GM23338 (cell line): ENCODE measurements around the gene SYNPO. TPM values are rescaled to one million over a fixed set of nuclear protein-coding genes. Genes with fewer than 3 reads are reported as not detected.

Source experiments
- ATAC-seq: fragments of 200-7000 bp; cut with Tn5 transposase; 3 replicates; pipeline ENCODE4 v1.9.1; 2020
- DNase-seq: peaks from one replicate; pipeline ENCODE4 v3.0.0-alpha.2; 2015; ENCODE audit warnings: low spot score
- H2AFZ ChIP-seq: fragments of 200-600 bp; sonication (generic); 2 replicates; pipeline ENCODE4 v1.8.0; 2016; ENCODE audit warnings: antibody characterized with exemption, mild to moderate bottlenecking, moderate library complexity
- H3F3A ChIP-seq: fragments of 200-600 bp; sonication (generic); replicated peaks from 2 replicates; pipeline ENCODE4 v1.8.0; 2017; ENCODE audit warnings: antibody characterized with exemption, mixed run types, low read depth
- H3K27ac ChIP-seq: fragments of 200-600 bp; sonication (generic); 2 replicates; pipeline ENCODE4 v1.6.1; 2016; ENCODE audit warnings: low read depth
- H3K27me3 ChIP-seq: fragments of 200-600 bp; sonication (generic); 2 replicates; pipeline ENCODE4 v1.8.0; 2016; ENCODE audit warnings: mild to moderate bottlenecking, mixed run types, moderate library complexity; ENCODE audit not compliant: insufficient read depth
- H3K36me3 ChIP-seq: fragments of 200-600 bp; sonication (generic); 2 replicates; pipeline ENCODE4 v1.8.0; 2016; ENCODE audit warnings: mild to moderate bottlenecking; ENCODE audit not compliant: insufficient read depth
- H3K4me1 ChIP-seq: fragments of 200-600 bp; sonication (generic); 2 replicates; pipeline ENCODE4 v1.8.0; 2016; ENCODE audit warnings: mild to moderate bottlenecking, moderate library complexity; ENCODE audit not compliant: insufficient read depth
- H3K4me2 ChIP-seq: fragments of 200-600 bp; sonication (generic); 2 replicates; pipeline ENCODE4 v1.7.1; 2017; ENCODE audit warnings: mixed run types
- H3K4me3 ChIP-seq: fragments of 200-600 bp; sonication (generic); 2 replicates; pipeline ENCODE4 v1.6.1; 2016; ENCODE audit warnings: mixed run types
- H3K79me2 ChIP-seq: fragments of 200-600 bp; sonication (generic); replicated peaks from 2 replicates; pipeline ENCODE4 v1.8.0; 2017; ENCODE audit warnings: mild to moderate bottlenecking; ENCODE audit not compliant: insufficient read depth
- H3K9me2 ChIP-seq: fragments of 200-600 bp; sonication (generic); 2 replicates; pipeline ENCODE4 v1.8.0; 2017; ENCODE audit not compliant: insufficient read depth
- H4K20me1 ChIP-seq: fragments of 200-600 bp; sonication (generic); replicated peaks from 2 replicates; pipeline ENCODE4 v1.8.0; 2017; ENCODE audit warnings: mild to moderate bottlenecking; ENCODE audit not compliant: insufficient read depth
- H3K27ac Mint-ChIP-seq: 2 replicates; pipeline ENCODE4 v1.8.0; 2020; ENCODE audit warnings: inconsistent platforms, mild to moderate bottlenecking, moderate library complexity, mixed read lengths
- H3K27me3 Mint-ChIP-seq: 3 replicates; pipeline ENCODE4 v1.8.0; 2022; ENCODE audit warnings: low read depth, mild to moderate bottlenecking, moderate library complexity, mixed read lengths, inconsistent platforms; ENCODE audit not compliant: insufficient read depth, poor library complexity
- H3K36me3 Mint-ChIP-seq: 3 replicates; pipeline ENCODE4 v1.8.0; 2021; ENCODE audit warnings: low read depth, mild to moderate bottlenecking, inconsistent platforms, moderate library complexity, mixed read lengths
- H3K4me1 Mint-ChIP-seq: 3 replicates; pipeline ENCODE4 v1.8.0; 2020; ENCODE audit warnings: mild to moderate bottlenecking, inconsistent platforms, mixed read lengths
- H3K4me3 Mint-ChIP-seq: 3 replicates; pipeline ENCODE4 v1.8.0; 2021; ENCODE audit warnings: moderate library complexity, mild to moderate bottlenecking, inconsistent platforms, mixed read lengths
- H3K9me3 Mint-ChIP-seq: 3 replicates; pipeline ENCODE4 v1.8.0; 2020; ENCODE audit warnings: moderate library complexity, mild to moderate bottlenecking, inconsistent platforms, mixed read lengths
- CTCF ChIP-seq, 2 experiments: fragments of 200-600 bp in 1 of 2; sonication (generic) in 1 of 2; conservative IDR thresholded peaks; 2 replicates each; pipeline versions ENCODE4 v1.5.1 to v1.6.1; 2016 to 2017; ENCODE audit warnings: antibody characterized with exemption in 2 of 2, low read depth in 2 of 2, mild to moderate bottlenecking in 2 of 2, moderate library complexity in 1 of 2
- POLR2AphosphoS5 ChIP-seq: IDR thresholded peaks from 2 replicates; pipeline ENCODE4 v1.6.1; 2016; ENCODE audit warnings: antibody characterized with exemption, low read depth
- STAT1 ChIP-seq: IDR thresholded peaks from one replicate; pipeline ENCODE4 v1.6.1; 2016; ENCODE audit warnings: antibody characterized with exemption; ENCODE audit not compliant: unreplicated experiment
- polyA plus RNA-seq: library from polyadenylated mRNA; unstranded; fragments of >200 nt; fragmentation: Nextera tagmentation; extraction: Ambion mirVana; gene quantifications from 2 replicates; pipeline ENCODE4 v1.2.1, GENCODE V29; 2016
- total RNA-seq: library from RNA; depleted of rRNA; stranded (reverse); fragments of >200 nt; shearing (Covaris generic); gene quantifications from 2 replicates; pipeline ENCODE4 v1.2.3, GENCODE V29; 2014
- TF ChIP-seq, protein P1 (sequence below): fragments of 250-450 bp; sonication (Bioruptor Pico); IDR thresholded peaks from 2 replicates; pipeline ENCODE4 v1.5.0; 2020; ENCODE audit warnings: mild to moderate bottlenecking, moderate library complexity
- TF ChIP-seq, protein P2 (sequence below): IDR thresholded peaks from one replicate; pipeline ENCODE4 v1.6.1; 2018; ENCODE audit warnings: antibody characterized with exemption; ENCODE audit not compliant: unreplicated experiment

SYNPO gene
- total and polyA plus RNA-seq, 2 experiments from 2014 or later: 0.16 to 1.3 TPM

GRCh38 chr5:150676578-150676977, 36.1 kb downstream of the SYNPO start (continued):
- TF ChIP-seq, protein P1, sequence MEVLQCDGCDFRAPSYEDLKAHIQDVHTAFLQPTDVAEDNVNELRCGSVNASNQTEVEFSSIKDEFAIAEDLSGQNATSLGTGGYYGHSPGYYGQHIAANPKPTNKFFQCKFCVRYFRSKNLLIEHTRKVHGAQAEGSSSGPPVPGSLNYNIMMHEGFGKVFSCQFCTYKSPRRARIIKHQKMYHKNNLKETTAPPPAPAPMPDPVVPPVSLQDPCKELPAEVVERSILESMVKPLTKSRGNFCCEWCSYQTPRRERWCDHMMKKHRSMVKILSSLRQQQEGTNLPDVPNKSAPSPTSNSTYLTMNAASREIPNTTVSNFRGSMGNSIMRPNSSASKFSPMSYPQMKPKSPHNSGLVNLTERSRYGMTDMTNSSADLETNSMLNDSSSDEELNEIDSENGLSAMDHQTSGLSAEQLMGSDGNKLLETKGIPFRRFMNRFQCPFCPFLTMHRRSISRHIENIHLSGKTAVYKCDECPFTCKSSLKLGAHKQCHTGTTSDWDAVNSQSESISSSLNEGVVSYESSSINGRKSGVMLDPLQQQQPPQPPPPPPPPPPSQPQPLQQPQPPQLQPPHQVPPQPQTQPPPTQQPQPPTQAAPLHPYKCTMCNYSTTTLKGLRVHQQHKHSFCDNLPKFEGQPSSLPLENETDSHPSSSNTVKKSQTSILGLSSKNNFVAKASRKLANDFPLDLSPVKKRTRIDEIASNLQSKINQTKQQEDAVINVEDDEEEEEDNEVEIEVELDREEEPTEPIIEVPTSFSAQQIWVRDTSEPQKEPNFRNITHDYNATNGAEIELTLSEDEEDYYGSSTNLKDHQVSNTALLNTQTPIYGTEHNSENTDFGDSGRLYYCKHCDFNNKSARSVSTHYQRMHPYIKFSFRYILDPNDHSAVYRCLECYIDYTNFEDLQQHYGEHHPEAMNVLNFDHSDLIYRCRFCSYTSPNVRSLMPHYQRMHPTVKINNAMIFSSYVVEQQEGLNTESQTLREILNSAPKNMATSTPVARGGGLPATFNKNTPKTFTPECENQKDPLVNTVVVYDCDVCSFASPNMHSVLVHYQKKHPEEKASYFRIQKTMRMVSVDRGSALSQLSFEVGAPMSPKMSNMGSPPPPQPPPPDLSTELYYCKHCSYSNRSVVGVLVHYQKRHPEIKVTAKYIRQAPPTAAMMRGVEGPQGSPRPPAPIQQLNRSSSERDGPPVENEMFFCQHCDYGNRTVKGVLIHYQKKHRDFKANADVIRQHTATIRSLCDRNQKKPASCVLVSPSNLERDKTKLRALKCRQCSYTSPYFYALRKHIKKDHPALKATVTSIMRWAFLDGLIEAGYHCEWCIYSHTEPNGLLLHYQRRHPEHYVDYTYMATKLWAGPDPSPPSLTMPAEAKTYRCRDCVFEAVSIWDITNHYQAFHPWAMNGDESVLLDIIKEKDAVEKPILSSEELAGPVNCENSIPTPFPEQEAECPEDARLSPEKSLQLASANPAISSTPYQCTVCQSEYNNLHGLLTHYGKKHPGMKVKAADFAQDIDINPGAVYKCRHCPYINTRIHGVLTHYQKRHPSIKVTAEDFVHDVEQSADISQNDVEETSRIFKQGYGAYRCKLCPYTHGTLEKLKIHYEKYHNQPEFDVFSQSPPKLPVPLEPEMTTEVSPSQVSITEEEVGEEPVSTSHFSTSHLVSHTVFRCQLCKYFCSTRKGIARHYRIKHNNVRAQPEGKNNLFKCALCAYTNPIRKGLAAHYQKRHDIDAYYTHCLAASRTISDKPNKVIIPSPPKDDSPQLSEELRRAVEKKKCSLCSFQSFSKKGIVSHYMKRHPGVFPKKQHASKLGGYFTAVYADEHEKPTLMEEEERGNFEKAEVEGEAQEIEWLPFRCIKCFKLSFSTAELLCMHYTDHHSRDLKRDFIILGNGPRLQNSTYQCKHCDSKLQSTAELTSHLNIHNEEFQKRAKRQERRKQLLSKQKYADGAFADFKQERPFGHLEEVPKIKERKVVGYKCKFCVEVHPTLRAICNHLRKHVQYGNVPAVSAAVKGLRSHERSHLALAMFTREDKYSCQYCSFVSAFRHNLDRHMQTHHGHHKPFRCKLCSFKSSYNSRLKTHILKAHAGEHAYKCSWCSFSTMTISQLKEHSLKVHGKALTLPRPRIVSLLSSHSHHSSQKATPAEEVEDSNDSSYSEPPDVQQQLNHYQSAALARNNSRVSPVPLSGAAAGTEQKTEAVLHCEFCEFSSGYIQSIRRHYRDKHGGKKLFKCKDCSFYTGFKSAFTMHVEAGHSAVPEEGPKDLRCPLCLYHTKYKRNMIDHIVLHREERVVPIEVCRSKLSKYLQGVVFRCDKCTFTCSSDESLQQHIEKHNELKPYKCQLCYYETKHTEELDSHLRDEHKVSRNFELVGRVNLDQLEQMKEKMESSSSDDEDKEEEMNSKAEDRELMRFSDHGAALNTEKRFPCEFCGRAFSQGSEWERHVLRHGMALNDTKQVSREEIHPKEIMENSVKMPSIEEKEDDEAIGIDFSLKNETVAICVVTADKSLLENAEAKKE (CRISPR knock-in tag): no peak
- no peak for TF ChIP-seq STAT1
- no peak for TF ChIP-seq POLR2AphosphoS5
- TF ChIP-seq, protein P2, sequence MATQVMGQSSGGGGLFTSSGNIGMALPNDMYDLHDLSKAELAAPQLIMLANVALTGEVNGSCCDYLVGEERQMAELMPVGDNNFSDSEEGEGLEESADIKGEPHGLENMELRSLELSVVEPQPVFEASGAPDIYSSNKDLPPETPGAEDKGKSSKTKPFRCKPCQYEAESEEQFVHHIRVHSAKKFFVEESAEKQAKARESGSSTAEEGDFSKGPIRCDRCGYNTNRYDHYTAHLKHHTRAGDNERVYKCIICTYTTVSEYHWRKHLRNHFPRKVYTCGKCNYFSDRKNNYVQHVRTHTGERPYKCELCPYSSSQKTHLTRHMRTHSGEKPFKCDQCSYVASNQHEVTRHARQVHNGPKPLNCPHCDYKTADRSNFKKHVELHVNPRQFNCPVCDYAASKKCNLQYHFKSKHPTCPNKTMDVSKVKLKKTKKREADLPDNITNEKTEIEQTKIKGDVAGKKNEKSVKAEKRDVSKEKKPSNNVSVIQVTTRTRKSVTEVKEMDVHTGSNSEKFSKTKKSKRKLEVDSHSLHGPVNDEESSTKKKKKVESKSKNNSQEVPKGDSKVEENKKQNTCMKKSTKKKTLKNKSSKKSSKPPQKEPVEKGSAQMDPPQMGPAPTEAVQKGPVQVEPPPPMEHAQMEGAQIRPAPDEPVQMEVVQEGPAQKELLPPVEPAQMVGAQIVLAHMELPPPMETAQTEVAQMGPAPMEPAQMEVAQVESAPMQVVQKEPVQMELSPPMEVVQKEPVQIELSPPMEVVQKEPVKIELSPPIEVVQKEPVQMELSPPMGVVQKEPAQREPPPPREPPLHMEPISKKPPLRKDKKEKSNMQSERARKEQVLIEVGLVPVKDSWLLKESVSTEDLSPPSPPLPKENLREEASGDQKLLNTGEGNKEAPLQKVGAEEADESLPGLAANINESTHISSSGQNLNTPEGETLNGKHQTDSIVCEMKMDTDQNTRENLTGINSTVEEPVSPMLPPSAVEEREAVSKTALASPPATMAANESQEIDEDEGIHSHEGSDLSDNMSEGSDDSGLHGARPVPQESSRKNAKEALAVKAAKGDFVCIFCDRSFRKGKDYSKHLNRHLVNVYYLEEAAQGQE: no peak

GRCh38 chr5:150689120-150689519, 48.7 kb downstream of the SYNPO start:
- no peaks in the 10 kb centered on the region for H3K9me3 Mint-ChIP-seq
- no peaks in the 10 kb centered on the region for H3K9me2 ChIP-seq
- H4K20me1 ChIP-seq: no peaks in the 10 kb centered on the region
- H3K27ac Mint-ChIP-seq: no peak overlapping the region
- H3K4me3 ChIP-seq: no peak overlapping the region
- no peaks in the 10 kb centered on the region for H3K27me3 Mint-ChIP-seq
- H3K4me1 ChIP-seq: no peaks in the 10 kb centered on the region
- peaks cover 36% of the 10 kb centered on the region for H3K36me3 Mint-ChIP-seq
- H3K27me3 ChIP-seq: no peaks in the 10 kb centered on the region
- ATAC-seq (no peak), DNase-seq (no peak)
- H3K36me3 ChIP-seq: peaks cover 27% of the 10 kb centered on the region
- H3K4me3 Mint-ChIP-seq: no peak overlapping the region
- no peaks in the 10 kb centered on the region for H3K79me2 ChIP-seq
- TF ChIP-seq CTCF (conservative IDR thresholded peaks at IDR 0.05; ENCODE audit: low read depth in 2 of 2) (no peak), STAT1 (no peak)
- H3K4me2 ChIP-seq: no peak overlapping the region
- H2AFZ ChIP-seq: no peak overlapping the region
- peaks cover 7% of the 10 kb centered on the region; the same call in 2 of the 3 replicates for H3K4me1 Mint-ChIP-seq
- H3F3A ChIP-seq: no peaks in the 10 kb centered on the region
- H3K27ac ChIP-seq: no peak overlapping the region
